ENCODE results near the gene SMPD2.

SMPD2 gene

GRCh38 chr6:109486068-109486467 is 45.5 kb downstream of the SMPD2 start:
- FAIRE-seq: no peak

GRCh38 chr6:109488001-109488400 is 47.5 kb downstream of the SMPD2 start:
- FAIRE-seq: no peak

DNA sequence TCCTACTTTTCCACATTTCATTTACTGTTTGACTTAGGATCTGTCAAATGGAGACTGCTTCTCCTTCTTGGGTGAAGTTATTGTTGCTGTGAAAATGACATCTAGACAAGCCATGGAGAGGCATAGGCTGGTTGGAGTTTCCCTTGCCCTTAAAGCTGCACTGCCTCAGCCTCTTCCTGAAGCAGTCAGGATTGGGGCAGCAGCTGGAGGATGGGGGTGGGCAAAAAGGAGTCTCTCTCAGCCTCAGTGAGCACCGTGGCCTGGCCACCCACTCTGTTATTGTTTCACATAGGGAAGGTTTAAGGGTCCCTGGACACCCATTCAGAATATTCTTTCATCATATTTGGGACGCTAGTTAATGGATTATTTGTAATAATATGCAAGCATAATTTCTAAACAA is 50.2 kb downstream of the SMPD2 start:
- no peak for FAIRE-seq

- FAIRE-seq: no peak
These were observed 50.8 kb downstream of the SMPD2 start for GRCh38 chr6:109491207-109491938.

Data from endometrium (tissue), 2 donors.